BJ (cell line): ENCODE measurements around the gene EPB41L1. TPM values are rescaled to one million over a fixed set of nuclear protein-coding genes. Genes with fewer than 3 reads are reported as not detected.

Experiments
- CTCF ChIA-PET: fragments of 350-600 bp; formaldehyde crosslinking; extraction: SDS; loops from one replicate; lab custom pipeline; 2021; ENCODE audit warnings: antibody characterized with exemption, inconsistent platforms; lab: Yijun Ruan, JAX
- POLR2A ChIA-PET: fragments of 300-600 bp; sonication (Branson Sonifier 250); formaldehyde crosslinking; extraction: SDS; loops from one replicate; lab custom pipeline; 2021; ENCODE audit warnings: antibody characterized with exemption; lab: Charles Lee
- DNase-seq: peaks from one replicate; pipeline ENCODE4 v3.0.0-alpha.2; 2011; ENCODE audit warnings: low read depth
- H3K27me3 ChIP-seq: 2 replicates; pipeline ENCODE4 v1.6.0; 2011; ENCODE audit warnings: low read length; ENCODE audit not compliant: control insufficient read depth, insufficient read depth
- H3K36me3 ChIP-seq: 2 replicates; pipeline ENCODE4 v1.5.1; 2011; ENCODE audit warnings: low read length; ENCODE audit not compliant: control insufficient read depth, insufficient read depth
- H3K4me3 ChIP-seq: 2 replicates; pipeline ENCODE4 v1.5.1; 2011; ENCODE audit warnings: low read depth, mild to moderate bottlenecking, control low read depth, low read length
- polyA plus RNA-seq: library from polyadenylated mRNA; depleted of rRNA; stranded (reverse); fragments of >200 nt; gene quantifications from 2 replicates; pipeline ENCODE4 v1.2.3, GENCODE V29; 2011
- TF ChIP-seq, protein P1 (sequence below): IDR thresholded peaks from 2 replicates; pipeline ENCODE4 v1.5.1; 2011; ENCODE audit warnings: low read depth, mild to moderate bottlenecking, control low read depth, inconsistent platforms, low read length, moderate library complexity; ENCODE audit not compliant: insufficient read depth

The EPB41L1 gene
- polyA plus RNA-seq, 1 experiment = 20.2 TPM

DNA sequence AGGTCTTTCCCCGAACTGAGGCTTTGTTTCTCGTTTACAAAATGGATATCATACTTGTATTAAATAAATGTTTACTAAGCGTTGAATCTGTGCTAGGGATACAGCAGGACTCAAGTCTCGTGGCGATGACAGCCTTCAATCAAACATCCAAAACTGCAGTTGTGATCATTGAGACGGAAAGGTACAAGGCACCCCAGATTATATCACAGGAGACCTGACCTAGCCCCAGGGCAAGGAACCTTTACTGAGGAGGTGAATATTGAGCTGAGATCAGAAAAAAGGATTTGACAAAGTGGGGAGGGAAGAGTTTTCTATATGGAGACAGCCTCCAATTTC lies 82.2 kb downstream of the EPB41L1 start:
- POLR2A ChIA-PET = no interaction called here
- TF ChIP-seq, protein P1, sequence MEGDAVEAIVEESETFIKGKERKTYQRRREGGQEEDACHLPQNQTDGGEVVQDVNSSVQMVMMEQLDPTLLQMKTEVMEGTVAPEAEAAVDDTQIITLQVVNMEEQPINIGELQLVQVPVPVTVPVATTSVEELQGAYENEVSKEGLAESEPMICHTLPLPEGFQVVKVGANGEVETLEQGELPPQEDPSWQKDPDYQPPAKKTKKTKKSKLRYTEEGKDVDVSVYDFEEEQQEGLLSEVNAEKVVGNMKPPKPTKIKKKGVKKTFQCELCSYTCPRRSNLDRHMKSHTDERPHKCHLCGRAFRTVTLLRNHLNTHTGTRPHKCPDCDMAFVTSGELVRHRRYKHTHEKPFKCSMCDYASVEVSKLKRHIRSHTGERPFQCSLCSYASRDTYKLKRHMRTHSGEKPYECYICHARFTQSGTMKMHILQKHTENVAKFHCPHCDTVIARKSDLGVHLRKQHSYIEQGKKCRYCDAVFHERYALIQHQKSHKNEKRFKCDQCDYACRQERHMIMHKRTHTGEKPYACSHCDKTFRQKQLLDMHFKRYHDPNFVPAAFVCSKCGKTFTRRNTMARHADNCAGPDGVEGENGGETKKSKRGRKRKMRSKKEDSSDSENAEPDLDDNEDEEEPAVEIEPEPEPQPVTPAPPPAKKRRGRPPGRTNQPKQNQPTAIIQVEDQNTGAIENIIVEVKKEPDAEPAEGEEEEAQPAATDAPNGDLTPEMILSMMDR = no peak
- Histone ChIP-seq H3K27me3 (no peaks in the 10 kb centered on the region), H3K36me3 (peaks cover 6% of the 10 kb centered on the region), H3K4me3 (peak overlapping the region; percentile 60)
- CTCF ChIA-PET = no interaction called here
- DNase-seq = no peak

DNA sequence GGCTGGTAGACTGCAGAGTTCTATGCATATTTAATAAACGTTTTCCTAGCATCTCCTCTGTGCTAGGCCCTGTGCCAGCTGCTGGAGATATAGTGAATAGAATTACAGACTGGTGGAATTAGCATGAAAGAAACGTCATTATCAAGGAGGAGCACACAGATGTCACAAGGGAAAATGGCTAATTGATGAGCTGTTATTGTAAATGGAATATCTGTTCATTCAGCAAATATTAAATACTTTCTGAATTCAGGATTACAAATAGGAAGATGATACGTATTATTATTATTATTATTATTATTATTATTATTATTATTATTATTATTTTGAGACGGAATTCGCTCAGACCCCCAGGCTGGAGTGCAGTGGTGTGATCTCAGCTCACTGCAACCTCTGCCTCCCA lies 82.9 kb downstream of the EPB41L1 start:
- DNase-seq = no peak
- POLR2A ChIA-PET = no interaction called here

DNA sequence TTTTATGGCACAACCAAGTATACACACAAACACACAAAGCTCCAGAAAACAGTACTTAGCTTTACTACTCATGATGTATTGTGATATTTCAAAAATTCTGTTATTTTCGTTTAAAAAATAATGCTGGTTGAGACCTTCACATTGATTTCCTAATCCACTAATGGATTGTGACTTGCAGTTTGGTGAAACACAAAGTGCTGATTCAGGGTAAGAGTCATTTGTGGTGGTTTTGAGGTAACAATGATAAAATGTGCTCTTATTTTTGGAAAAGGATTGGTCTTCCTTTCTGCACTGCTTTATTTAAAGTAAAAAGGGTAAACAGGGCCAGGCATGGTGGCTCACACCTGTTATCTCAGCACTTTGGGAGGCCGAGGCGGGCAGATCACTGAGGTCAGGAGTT lies 83.6 kb downstream of the EPB41L1 start:
- TF ChIP-seq, protein P1 = no peak
- ChIA-PET CTCF (interaction anchor here (1.5 kb wide), 1 partner anchor 17 kb away, joined by 4 read pairs; no protein-coding TSS in a partner anchor), POLR2A (no interaction called here)
- Histone ChIP-seq H3K27me3 (no peaks in the 10 kb centered on the region), H3K4me3 (no peak overlapping the region), H3K36me3 (peaks cover 8% of the 10 kb centered on the region)
- DNase-seq = no peak

More for the DNA sequence above, 82.9 kb downstream of the EPB41L1 start:
- CTCF ChIA-PET = interaction anchor here (0.8 to 1.5 kb wide), 2 partner anchors 18 to 35 kb away, joined by 4 read pairs; no protein-coding TSS in a partner anchor
- TF ChIP-seq, protein P1 = no peak
- H3K36me3 ChIP-seq = peaks cover 6% of the 10 kb centered on the region
- peak overlapping the region; percentile 60 for H3K4me3 ChIP-seq
- H3K27me3 ChIP-seq = no peaks in the 10 kb centered on the region

DNA sequence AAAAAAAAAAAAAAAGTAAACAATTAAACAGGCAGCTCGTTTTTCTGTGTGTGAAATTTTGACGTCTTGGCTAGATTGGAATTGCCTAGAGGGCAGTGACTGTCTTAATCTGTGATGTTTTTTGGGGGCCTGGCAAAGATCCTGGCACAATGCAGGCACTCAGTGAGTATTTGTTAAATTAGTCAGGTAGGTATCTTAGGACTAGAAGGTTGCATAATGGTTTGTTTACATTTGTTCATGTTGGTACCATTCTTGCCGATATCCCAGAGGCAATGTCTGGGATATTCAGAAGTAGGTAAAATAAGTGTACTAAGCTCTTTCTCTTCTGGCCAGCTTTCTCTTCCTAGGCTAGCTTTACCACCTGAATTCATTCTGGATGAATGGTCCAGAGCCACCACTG lies 84.2 kb downstream of the EPB41L1 start:
- CTCF ChIA-PET = no interaction called here
- H3K27me3 ChIP-seq = no peaks in the 10 kb centered on the region
- POLR2A ChIA-PET = no interaction called here
- H3K36me3 ChIP-seq = peaks cover 8% of the 10 kb centered on the region
- no peak for DNase-seq
- H3K4me3 ChIP-seq = no peak overlapping the region
- TF ChIP-seq, protein P1 = no peak

DNA sequence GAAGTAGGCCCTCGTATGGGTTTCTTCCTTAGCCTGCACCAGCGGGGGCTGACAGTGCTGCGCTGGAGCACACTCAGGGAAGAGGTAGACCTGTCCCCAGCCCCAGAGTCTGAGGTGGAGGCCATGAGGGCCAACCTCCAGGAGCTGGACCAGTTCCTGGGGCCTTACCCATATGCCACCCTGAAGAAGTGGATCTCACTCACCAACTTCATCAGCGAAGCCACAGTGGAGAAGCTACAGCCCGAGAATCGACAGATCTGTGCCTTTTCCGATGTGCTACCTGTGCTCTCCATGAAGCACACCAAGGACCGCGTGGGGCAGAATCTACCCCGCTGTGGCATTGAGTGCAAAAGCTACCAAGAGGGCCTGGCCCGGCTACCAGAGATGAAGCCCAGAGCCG lies 85.5 kb downstream of the EPB41L1 start:
- Histone ChIP-seq H3K27me3 (no peaks in the 10 kb centered on the region), H3K36me3 (peaks cover 12% of the 10 kb centered on the region), H3K4me3 (no peak overlapping the region)
- DNase-seq = no peak
- ChIA-PET POLR2A (no interaction called here), CTCF (interaction anchor here (0.6 to 0.7 kb wide), 2 partner anchors 199 to 273 kb away, joined by 3 read pairs; no protein-coding TSS in a partner anchor)
- TF ChIP-seq, protein P1 = no peak
